ENCODE results near the gene ZFP62. TPM values are rescaled to one million over a fixed set of nuclear protein-coding genes. Genes with fewer than 3 reads are reported as not detected.

Gene ZFP62
- total RNA-seq, 2 donors from 2014 or later = 37.3 to 44.6 TPM

DNA sequence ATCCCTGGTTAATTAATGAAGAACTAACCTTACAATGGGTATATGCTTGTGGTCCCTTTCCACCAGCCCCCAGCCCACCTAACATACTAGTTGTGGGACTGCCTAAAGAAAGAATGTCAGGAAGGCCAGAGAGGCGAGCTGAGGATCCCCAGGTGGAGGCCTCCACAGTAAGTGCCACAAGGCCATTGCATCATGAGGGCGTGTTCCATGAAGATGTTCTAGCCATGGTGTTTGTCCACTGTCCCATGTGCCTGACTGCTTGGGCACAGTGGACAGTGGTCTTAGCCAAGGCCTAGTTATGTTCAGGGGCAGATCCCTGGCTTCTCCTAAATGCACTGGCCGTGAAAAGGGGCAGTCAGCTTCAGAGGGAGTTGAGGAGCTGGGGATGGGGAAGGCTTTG is 21.1 kb downstream of the ZFP62 start:
- Mint-ChIP-seq H3K4me3 (no peak overlapping the region), H3K36me3 (ENCODE audit: low read depth) (peaks cover 4% of the 10 kb centered on the region), H3K4me1 (peaks cover 9% of the 10 kb centered on the region), H3K27me3 (ENCODE audit: insufficient read depth) (peaks cover 7% of the 10 kb centered on the region), H3K27ac (no peak overlapping the region), H3K9me3 (peaks cover 45% of the 10 kb centered on the region)
- TF ChIP-seq, protein P1, sequence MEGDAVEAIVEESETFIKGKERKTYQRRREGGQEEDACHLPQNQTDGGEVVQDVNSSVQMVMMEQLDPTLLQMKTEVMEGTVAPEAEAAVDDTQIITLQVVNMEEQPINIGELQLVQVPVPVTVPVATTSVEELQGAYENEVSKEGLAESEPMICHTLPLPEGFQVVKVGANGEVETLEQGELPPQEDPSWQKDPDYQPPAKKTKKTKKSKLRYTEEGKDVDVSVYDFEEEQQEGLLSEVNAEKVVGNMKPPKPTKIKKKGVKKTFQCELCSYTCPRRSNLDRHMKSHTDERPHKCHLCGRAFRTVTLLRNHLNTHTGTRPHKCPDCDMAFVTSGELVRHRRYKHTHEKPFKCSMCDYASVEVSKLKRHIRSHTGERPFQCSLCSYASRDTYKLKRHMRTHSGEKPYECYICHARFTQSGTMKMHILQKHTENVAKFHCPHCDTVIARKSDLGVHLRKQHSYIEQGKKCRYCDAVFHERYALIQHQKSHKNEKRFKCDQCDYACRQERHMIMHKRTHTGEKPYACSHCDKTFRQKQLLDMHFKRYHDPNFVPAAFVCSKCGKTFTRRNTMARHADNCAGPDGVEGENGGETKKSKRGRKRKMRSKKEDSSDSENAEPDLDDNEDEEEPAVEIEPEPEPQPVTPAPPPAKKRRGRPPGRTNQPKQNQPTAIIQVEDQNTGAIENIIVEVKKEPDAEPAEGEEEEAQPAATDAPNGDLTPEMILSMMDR (conservative IDR thresholded peaks at IDR 0.05) = no peak
- H3K4me3 ChIP-seq (ENCODE audit: low read length) = no peak overlapping the region
- H3K27me3 ChIP-seq (ENCODE audit: control insufficient read depth, insufficient read depth, low read length, poor library complexity, severe bottlenecking) = no peaks in the 10 kb centered on the region
- H3K9me3 ChIP-seq (ENCODE audit: control insufficient read depth, low read length) = peaks cover 15% of the 10 kb centered on the region
- H3K27ac ChIP-seq (ENCODE audit: low read depth, low read length) = no peak overlapping the region
- no peak for DNase-seq
- peaks cover 3% of the 10 kb centered on the region for H3K36me3 ChIP-seq (ENCODE audit: control insufficient read depth, insufficient read depth, low read length)
- WGBS, 2 experiments (ENCODE audit: insufficient coverage in 1 of 2, insufficient read length in 1 of 2) = 80 to 94% methylated on average over 1 to 3 of the region's 3 CpGs
- H3K4me1 ChIP-seq (ENCODE audit: control insufficient read depth, insufficient read depth, low read length) = peaks cover 5% of the 10 kb centered on the region
- no peak overlapping the region for H3K9ac ChIP-seq (ENCODE audit: extremely low read depth, low read length, poor library complexity, severe bottlenecking)

DNA sequence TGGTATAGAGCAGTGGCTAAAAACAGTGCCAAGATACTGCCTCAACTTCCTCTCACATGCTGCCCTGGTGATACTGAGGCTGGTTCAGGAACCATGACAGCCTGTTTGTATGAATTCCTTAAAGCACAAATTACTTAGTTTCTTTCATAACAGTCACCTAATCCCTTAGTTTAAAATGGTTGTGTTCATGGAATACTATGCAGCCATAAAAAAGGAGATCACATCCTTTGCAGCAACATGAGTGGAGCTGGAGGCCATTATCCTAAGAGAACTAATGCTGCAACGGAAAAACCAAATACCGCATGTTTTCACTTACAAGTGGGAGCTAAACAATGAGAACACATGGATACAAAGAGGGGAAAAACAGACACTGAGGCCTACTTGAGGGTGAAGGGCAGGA is 21.8 kb downstream of the ZFP62 start:
- H3K4me1 Mint-ChIP-seq = peaks cover 4% of the 10 kb centered on the region
- no peak overlapping the region for H3K4me3 ChIP-seq (ENCODE audit: low read length)
- no peak for DNase-seq
- no peaks in the 10 kb centered on the region for H3K27me3 ChIP-seq (ENCODE audit: control insufficient read depth, insufficient read depth, low read length, poor library complexity, severe bottlenecking)
- TF ChIP-seq, protein P1 (conservative IDR thresholded peaks at IDR 0.05) = no peak
- H3K27ac Mint-ChIP-seq = no peak overlapping the region
- no peak overlapping the region for H3K4me3 Mint-ChIP-seq
- peaks cover 5% of the 10 kb centered on the region for H3K4me1 ChIP-seq (ENCODE audit: control insufficient read depth, insufficient read depth, low read length)
- 92 to 96% methylated on average over 2 of the region's 2 CpGs for WGBS, 2 experiments (ENCODE audit: insufficient coverage in 1 of 2, insufficient read length in 1 of 2)
- peaks cover 38% of the 10 kb centered on the region for H3K9me3 Mint-ChIP-seq
- H3K27ac ChIP-seq (ENCODE audit: low read depth, low read length) = no peak overlapping the region
- peaks cover 8% of the 10 kb centered on the region for H3K27me3 Mint-ChIP-seq (ENCODE audit: insufficient read depth)
- H3K9ac ChIP-seq (ENCODE audit: extremely low read depth, low read length, poor library complexity, severe bottlenecking) = no peak overlapping the region
- peaks cover 15% of the 10 kb centered on the region for H3K9me3 ChIP-seq (ENCODE audit: control insufficient read depth, low read length)
- H3K36me3 ChIP-seq (ENCODE audit: control insufficient read depth, insufficient read depth, low read length) = peaks cover 3% of the 10 kb centered on the region
- peaks cover 8% of the 10 kb centered on the region for H3K36me3 Mint-ChIP-seq (ENCODE audit: low read depth)

- Mint-ChIP-seq H3K36me3 (ENCODE audit: low read depth) (peaks cover 11% of the 10 kb centered on the region), H3K27ac (no peak overlapping the region), H3K9me3 (peaks cover 26% of the 10 kb centered on the region), H3K4me1 (peaks cover 3% of the 10 kb centered on the region), H3K27me3 (ENCODE audit: insufficient read depth) (peaks cover 18% of the 10 kb centered on the region), H3K4me3 (no peak overlapping the region)
- TF ChIP-seq, protein P1 (conservative IDR thresholded peaks at IDR 0.05) = no peak
- Histone ChIP-seq H3K4me1 (ENCODE audit: control insufficient read depth, insufficient read depth, low read length) (no peaks in the 10 kb centered on the region), H3K4me3 (ENCODE audit: low read length) (no peak overlapping the region), H3K36me3 (ENCODE audit: control insufficient read depth, insufficient read depth, low read length) (peaks cover 3% of the 10 kb centered on the region), H3K27me3 (ENCODE audit: control insufficient read depth, insufficient read depth, low read length, poor library complexity, severe bottlenecking) (no peaks in the 10 kb centered on the region), H3K27ac (ENCODE audit: low read depth, low read length) (no peak overlapping the region), H3K9me3 (ENCODE audit: control insufficient read depth, low read length) (peaks cover 14% of the 10 kb centered on the region), H3K9ac (ENCODE audit: extremely low read depth, low read length, poor library complexity, severe bottlenecking) (no peak overlapping the region)
- WGBS, 2 experiments (ENCODE audit: insufficient coverage in 1 of 2, insufficient read length in 1 of 2) = 86 to 95% methylated on average over 1 to 4 of the region's 4 CpGs
- no peak for DNase-seq
These were observed 23.6 kb downstream of the ZFP62 start for GRCh38 chr5:180837478-180837877.

Measured in endodermal cell (in vitro differentiated cells).